PC-3 (cell line): ENCODE measurements around the gene TLE3. TPM values are rescaled to one million over a fixed set of nuclear protein-coding genes. Genes with fewer than 3 reads are reported as not detected.
A peak's percentile ranks its signal among the peaks of the same experiment; 100 is the strongest.

Experiments
- ATAC-seq: fragments of 200-7000 bp; cut with Tn5 transposase; 2 replicates; pipeline ENCODE4 v1.9.1; 2020; ENCODE audit warnings: mild to moderate bottlenecking, moderate library complexity
- Bru-seq: library from RNA; stranded (reverse); fragments of 400-500 nt; gene quantifications from one replicate; lab custom pipeline; 2021; lab: Mats Ljungman, UMichigan
- BruChase-seq, 2 experiments: library from RNA; stranded (reverse); fragments of 400-500 nt; gene quantifications; one replicate each; lab custom pipeline; 2021; lab: Mats Ljungman, UMichigan
- BruUV-seq: library from RNA; stranded (reverse); fragments of 400-500 nt; replicated peaks from 2 replicates; lab custom pipeline; 2021; lab: Mats Ljungman, UMichigan
- CTCF ChIA-PET: fragments of 300-600 bp; sonication (Branson Sonifier 250); formaldehyde crosslinking; loops from one replicate; lab custom pipeline; 2022; ENCODE audit warnings: antibody characterized with exemption; lab: Charles Lee
- POLR2A ChIA-PET: fragments of 300-600 bp; sonication (Branson Sonifier 250); formaldehyde crosslinking; loops from one replicate; lab custom pipeline; 2022; ENCODE audit warnings: antibody characterized with exemption; ENCODE audit not compliant: unreplicated experiment; lab: Charles Lee
- DNase-seq: peaks from one replicate; pipeline ENCODE4 v3.0.0-alpha.2; 2015
- H2AFZ ChIP-seq: fragments of 300-600 bp; sonication (generic); 2 replicates; pipeline ENCODE4 v1.6.0; 2016; ENCODE audit warnings: antibody characterized with exemption, low read length
- H3F3A ChIP-seq: fragments of 300-600 bp; sonication (generic); one replicate; pipeline ENCODE4 v1.6.0; 2017; ENCODE audit warnings: antibody characterized with exemption, low read length, control low read depth, mild to moderate bottlenecking; ENCODE audit not compliant: unreplicated experiment
- H3K27ac ChIP-seq: fragments of 300-600 bp; sonication (generic); 2 replicates; pipeline ENCODE4 v1.5.1; 2016; ENCODE audit warnings: mild to moderate bottlenecking, low read length
- H3K27me3 ChIP-seq: fragments of 300-600 bp; sonication (generic); 2 replicates; pipeline ENCODE4 v1.6.1; 2016; ENCODE audit warnings: low read length, mixed read lengths
- H3K36me3 ChIP-seq: fragments of 300-600 bp; sonication (generic); 2 replicates; pipeline ENCODE4 v1.6.1; 2016; ENCODE audit warnings: low read depth, mixed run types, low read length, mixed read lengths
- H3K4me1 ChIP-seq: fragments of 300-600 bp; sonication (generic); 2 replicates; pipeline ENCODE4 v1.5.1; 2016; ENCODE audit warnings: low read length; ENCODE audit not compliant: insufficient read depth
- H3K4me2 ChIP-seq: fragments of 300-600 bp; sonication (generic); 2 replicates; pipeline ENCODE4 v1.6.0; 2016; ENCODE audit warnings: low read length
- H3K4me3 ChIP-seq: fragments of 300-600 bp; sonication (generic); 2 replicates; pipeline ENCODE4 v1.5.1; 2016; ENCODE audit warnings: mild to moderate bottlenecking, low read length, mixed read lengths
- H3K79me2 ChIP-seq: fragments of 300-600 bp; sonication (generic); 2 replicates; pipeline ENCODE4 v1.6.1; 2017; ENCODE audit warnings: low read length, mixed read lengths
- H3K9ac ChIP-seq: fragments of 300-600 bp; sonication (generic); 2 replicates; pipeline ENCODE4 v1.6.0; 2016; ENCODE audit warnings: mild to moderate bottlenecking, low read length
- H3K9me2 ChIP-seq: fragments of 300-600 bp; sonication (generic); replicated peaks from 2 replicates; pipeline ENCODE4 v1.6.1; 2016; ENCODE audit warnings: mixed run types, low read length, mixed read lengths
- H3K9me3 ChIP-seq: fragments of 300-600 bp; sonication (generic); 2 replicates; pipeline ENCODE4 v1.6.1; 2016; ENCODE audit warnings: low read length, mixed read lengths
- H4K20me1 ChIP-seq: fragments of 300-600 bp; sonication (generic); 2 replicates; pipeline ENCODE4 v1.6.1; 2016; ENCODE audit warnings: low read length, mixed read lengths
- CTCF ChIP-seq: fragments of 300-600 bp; sonication (generic); conservative IDR thresholded peaks from 2 replicates; pipeline ENCODE4 v1.5.1; 2017; ENCODE audit warnings: antibody characterized with exemption, low read depth, mild to moderate bottlenecking, low read length
- EZH2 ChIP-seq: fragments of 300-600 bp; sonication (generic); IDR thresholded peaks from one replicate; pipeline ENCODE4 v1.6.1; 2017; ENCODE audit warnings: antibody characterized with exemption, mild to moderate bottlenecking, low read length; ENCODE audit not compliant: unreplicated experiment
- EZH2phosphoT487 ChIP-seq: fragments of 300-600 bp; sonication (generic); IDR thresholded peaks from 2 replicates; pipeline ENCODE4 v1.6.1; 2018; ENCODE audit warnings: mild to moderate bottlenecking, antibody characterized with exemption, low read length, borderline replicate concordance
- intact Hi-C: fragments of 100-400 bp; cut with micrococcal nuclease; formaldehyde crosslinking; loops from 2 replicates; pipeline ENCODE4 v1.9.0; 2023
- long read RNA-seq: library from polyadenylated mRNA; unstranded; transcript quantifications from one replicate; pipeline ENCODE4 v2.0.0, GENCODE V29; 2021; ENCODE audit not compliant: unreplicated experiment
- total RNA-seq: library from RNA; depleted of rRNA; stranded (reverse); fragments of >200 nt; gene quantifications from 2 replicates; pipeline ENCODE4 v1.2.3, GENCODE V29; 2014; rRNA removed

The TLE3 gene
- total RNA-seq (72.5 and 109 TPM in 2 replicates), Bru-seq, nascent RNA (percentile 81 among the genes with signal in this experiment), BruChase-seq, experiment 1, labeled RNA remaining after a 6-hour chase (percentile 73 among the genes with signal in this experiment), BruChase-seq, experiment 2, labeled RNA remaining after a 2-hour chase (percentile 81 among the genes with signal in this experiment)
- long read RNA-seq, partial matches to known transcripts, result 22 of 44 reads
- long read RNA-seq, other reads (novel, unspliced or antisense), result 22 of 44 reads

GRCh38 chr15:70097321-70098152, at the start of gene TLE3:
TLE3 (minus strand) TSS chr15:70097917; CDS start chr15:70096798, 1,119 bp downstream.
- Histone ChIP-seq H4K20me1 (peaks cover 36% of the 10 kb centered on the region), H3K9me3 (no peaks in the 10 kb centered on the region), H3K9ac (peak within 1 kb of the TSS; percentile 96), H3K36me3 (peaks cover 7% of the 10 kb centered on the region), H3K79me2 (peaks cover 47% of the 10 kb centered on the region), H3K4me2 (peak within 1 kb of the TSS; percentile 98), H3K4me1 (peaks cover 45% of the 10 kb centered on the region), H3K4me3 (peak within 1 kb of the TSS; percentile 98), H2AFZ (0 out of 2 replicates have a peak within 1 kb of the TSS, but pooled peaks have one; percentile 20), H3K27me3 (no peaks in the 10 kb centered on the region), H3K9me2 (no peaks in the 10 kb centered on the region), H3K27ac (peak within 1 kb of the TSS; percentile 78), H3F3A (no peaks in the 10 kb centered on the region)
- ATAC-seq, result peak; percentile 42
- peak; percentile 98 for DNase-seq
- ChIA-PET POLR2A (interaction anchor here (0.6 to 0.7 kb wide), 3 partner anchors 379 to 684 kb away, joined by 3 to 8 read pairs (median 4); partner anchors contain the start of gene KIF23), CTCF (no interaction called here)
- TSS peak; percentile 70 for BruUV-seq
- intact Hi-C loops, result loop anchor here (1.0 to 5.0 kb wide), 5 partner anchors 380 to 630 kb away; no protein-coding TSS in a partner anchor
- no peak for TF ChIP-seq EZH2
- TF ChIP-seq CTCF, result peak; percentile 33
- TF ChIP-seq EZH2phosphoT487, result no peak

- no TSS peak for BruUV-seq
- Histone ChIP-seq H3K9me3 (no peaks in the 10 kb centered on the region), H3F3A (no peaks in the 10 kb centered on the region), H3K79me2 (no peaks in the 10 kb centered on the region), H3K4me1 (peaks cover 2% of the 10 kb centered on the region; the same call in 1 of the 2 replicates), H3K4me2 (no peak overlapping the region), H3K9ac (no peak overlapping the region), H3K9me2 (no peaks in the 10 kb centered on the region), H3K27ac (no peak overlapping the region), H3K4me3 (no peak overlapping the region), H3K27me3 (no peaks in the 10 kb centered on the region), H2AFZ (no peak overlapping the region), H4K20me1 (no peaks in the 10 kb centered on the region), H3K36me3 (no peaks in the 10 kb centered on the region)
- DNase-seq (no peak), ATAC-seq (no peak)
- intact Hi-C loops, result no loop called here
- POLR2A ChIA-PET, result no interaction called here
- TF ChIP-seq EZH2 (no peak), CTCF (no peak), EZH2phosphoT487 (no peak)
- CTCF ChIA-PET, result no interaction called here
Measured at GRCh38 chr15:70147178-70147760, 49.6 kb upstream of the TLE3 start.
